Epidermal melanocyte (primary cell): ENCODE results near the gene ACP2.
"Not testable (repeated sequence)": the region's sequence is repeated elsewhere in the genome, so short reads cannot be mapped to it uniquely, and the experiment has no call there.

Experiments used
- DNase-seq: peaks from one replicate; pipeline ENCODE4 v3.0.0; 2011; ENCODE audit warnings: low spot score; ENCODE audit not compliant: insufficient read length

The ACP2 gene

GRCh38 chr11:47207459-47207858 lies 41.2 kb downstream of the ACP2 start:
- DNase-seq, result no peak

GRCh38 chr11:47206577-47206976 lies 42.0 kb downstream of the ACP2 start:
- DNase-seq, result not testable (repeated sequence)

GRCh38 chr11:47204637-47204989 lies 44.0 kb downstream of the ACP2 start:
- no peak for DNase-seq

- no peak for DNase-seq
Observed at GRCh38 chr11:47202576-47202975, 46.0 kb downstream of the ACP2 start.

GRCh38 chr11:47201015-47201414 lies 47.6 kb downstream of the ACP2 start:
- no peak for DNase-seq

- not testable (repeated sequence) for DNase-seq
Observed at GRCh38 chr11:47198161-47198560, 50.5 kb downstream of the ACP2 start.

- no peak for DNase-seq
Observed at GRCh38 chr11:47192111-47192510, 56.5 kb downstream of the ACP2 start.

- DNase-seq, result not testable (repeated sequence)
Observed at GRCh38 chr11:47191137-47191536, 57.5 kb downstream of the ACP2 start.
